ENCODE measurements around the gene SYTL3. TPM values are rescaled to one million over a fixed set of nuclear protein-coding genes. Genes with fewer than 3 reads are reported as not detected.

SYTL3 gene
- total RNA-seq, 3 donors from 2014 or later, result 33.6 to 72.6 (median 38.5) TPM

DNA sequence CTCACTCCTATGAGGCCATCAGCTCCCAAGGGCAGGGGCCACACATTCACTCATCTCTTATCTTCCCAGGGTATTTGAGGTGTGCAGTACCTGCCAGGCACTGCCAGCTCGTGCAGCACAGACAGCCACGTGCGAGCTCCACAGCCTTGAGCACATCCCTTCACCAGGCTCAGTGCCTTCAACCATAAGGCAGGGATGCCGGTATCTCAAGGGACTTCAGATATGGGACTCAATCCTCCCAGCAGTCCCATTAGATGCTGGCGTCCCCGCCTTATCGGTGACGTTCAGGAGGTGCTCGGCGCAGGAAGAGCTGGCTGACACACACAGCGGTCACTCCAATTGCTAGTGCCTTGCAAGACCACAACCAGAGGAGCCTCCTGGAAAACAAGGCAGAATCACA is 122.3 kb downstream of the SYTL3 start:
- peaks cover 46% of the 10 kb centered on the region for H3K4me1 Mint-ChIP-seq (ENCODE audit: low read depth)
- H3K27me3 Mint-ChIP-seq (ENCODE audit: low read depth), result no peaks in the 10 kb centered on the region
- H3K9me3 Mint-ChIP-seq, result no peaks in the 10 kb centered on the region
- no peak for DNase-seq
- no peak for ATAC-seq
- peaks cover 66% of the 10 kb centered on the region for H3K36me3 Mint-ChIP-seq (ENCODE audit: insufficient read depth)
- no peak overlapping the region for H3K4me3 Mint-ChIP-seq

DNA sequence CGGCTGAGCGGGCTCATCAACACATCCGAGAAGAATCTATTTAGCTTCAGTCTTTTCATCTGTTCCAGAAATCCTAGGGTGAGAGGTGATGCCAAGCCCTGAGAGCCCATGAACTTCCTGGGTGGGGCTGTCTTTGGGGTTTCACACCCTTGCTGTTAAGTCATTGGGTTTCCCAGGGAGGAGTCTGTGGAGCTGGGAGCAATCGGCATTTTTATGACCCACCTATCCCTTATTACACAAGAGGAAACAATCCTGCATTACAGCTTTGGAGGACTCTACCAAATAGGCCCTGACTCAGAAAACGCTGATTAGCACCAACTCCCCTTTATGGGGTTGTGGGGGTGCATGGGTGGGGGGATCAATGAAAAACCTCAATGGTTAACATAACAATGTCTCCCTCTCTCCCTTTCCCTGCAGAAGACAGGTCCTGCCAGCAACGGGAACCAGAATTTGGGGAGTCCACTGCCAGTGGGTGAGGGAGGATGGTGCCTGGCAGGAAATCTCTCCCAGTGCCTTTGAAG is 123.1 kb downstream of the SYTL3 start:
- no peak for DNase-seq
- no peak overlapping the region for H3K4me3 Mint-ChIP-seq
- no peaks in the 10 kb centered on the region for H3K9me3 Mint-ChIP-seq
- H3K36me3 Mint-ChIP-seq (ENCODE audit: insufficient read depth), result peaks cover 64% of the 10 kb centered on the region
- peaks cover 49% of the 10 kb centered on the region for H3K4me1 Mint-ChIP-seq (ENCODE audit: low read depth)
- H3K27me3 Mint-ChIP-seq (ENCODE audit: low read depth), result no peaks in the 10 kb centered on the region
- ATAC-seq, result no peak

DNA sequence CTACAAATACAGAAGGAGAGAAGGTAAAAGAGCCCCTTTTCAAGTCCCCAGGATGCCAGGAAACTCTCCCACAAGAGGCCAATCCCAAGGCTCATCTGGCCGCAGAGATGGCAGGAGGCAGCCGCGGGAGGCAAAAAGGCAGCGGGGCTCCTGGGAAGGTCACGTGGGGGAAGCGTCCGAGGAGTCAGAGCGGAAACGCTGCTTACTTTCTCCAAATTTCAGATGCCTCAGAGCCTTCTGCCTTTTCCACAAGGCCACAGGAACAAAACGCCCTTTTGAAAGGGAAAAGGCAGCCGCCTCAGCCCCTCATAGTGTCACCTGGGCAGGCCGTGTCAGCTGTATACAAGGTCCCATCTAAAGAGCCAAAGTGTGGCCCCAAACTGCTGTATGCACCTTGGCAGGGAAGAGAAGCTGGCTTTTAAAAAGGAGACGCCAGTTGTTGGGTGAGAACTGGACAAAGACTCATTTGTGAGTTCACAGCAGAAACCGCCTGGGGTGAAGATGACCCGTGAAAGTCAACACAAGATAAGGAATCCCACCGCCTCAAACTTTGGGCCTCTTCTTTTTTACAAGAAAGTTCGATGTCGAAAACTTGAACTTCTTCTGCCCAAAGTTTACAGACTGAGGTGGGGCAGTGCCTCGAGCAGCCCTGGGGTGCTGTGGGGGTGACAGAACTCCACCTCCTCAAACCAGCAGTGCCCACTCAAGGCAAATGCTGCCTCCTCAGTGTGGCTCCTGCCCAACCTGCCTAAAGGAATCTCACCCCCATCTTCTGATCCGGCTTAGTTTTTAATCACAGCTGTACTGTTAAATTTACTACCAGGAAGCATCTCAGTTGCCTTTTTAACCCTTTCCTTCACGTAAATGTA is 124.0 kb downstream of the SYTL3 start:
- Mint-ChIP-seq H3K4me1 (ENCODE audit: low read depth) (peaks cover 49% of the 10 kb centered on the region), H3K9me3 (no peaks in the 10 kb centered on the region), H3K4me3 (no peak overlapping the region), H3K36me3 (ENCODE audit: insufficient read depth) (peaks cover 67% of the 10 kb centered on the region), H3K27me3 (ENCODE audit: low read depth) (no peaks in the 10 kb centered on the region)
- ATAC-seq (no peak), DNase-seq (no peak)

DNA sequence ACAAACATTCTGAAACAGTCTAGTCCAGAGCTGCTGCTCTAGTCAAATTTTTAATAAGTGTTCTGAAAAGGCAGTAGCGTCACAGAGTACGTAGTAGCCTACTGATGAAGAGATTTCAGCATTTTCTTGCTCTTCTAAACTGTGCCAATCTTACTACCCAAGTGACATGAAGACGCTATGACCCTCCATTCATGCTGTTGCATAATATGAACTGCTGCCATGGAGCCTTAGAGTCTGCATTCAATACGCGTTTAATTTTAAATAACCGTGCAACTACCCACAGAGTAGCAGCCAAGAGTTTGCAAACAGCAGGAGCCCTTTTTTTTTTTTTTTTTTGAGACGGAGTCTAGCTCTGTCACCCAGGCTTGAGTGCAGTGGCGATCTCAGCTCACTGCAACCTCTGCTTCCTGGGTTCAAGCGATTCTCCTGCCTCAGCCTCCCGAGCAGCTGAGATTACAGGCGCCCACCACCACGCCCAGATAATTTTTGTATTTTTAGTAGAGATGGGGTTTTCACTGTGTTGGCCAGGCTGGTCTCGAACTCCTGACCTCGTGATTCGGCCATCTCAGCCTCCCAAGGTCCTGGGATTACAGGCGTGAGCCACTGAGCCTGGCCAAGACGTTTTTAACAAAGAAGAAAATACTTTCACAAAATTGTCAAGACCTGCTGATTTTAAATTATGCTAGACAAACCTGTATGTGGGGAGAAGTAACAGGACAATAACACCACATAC is 125.0 kb downstream of the SYTL3 start:
- H3K4me3 Mint-ChIP-seq, result no peak overlapping the region
- ATAC-seq (no peak), DNase-seq (no peak)
- no peaks in the 10 kb centered on the region for H3K27me3 Mint-ChIP-seq (ENCODE audit: low read depth)
- H3K4me1 Mint-ChIP-seq (ENCODE audit: low read depth), result peaks cover 50% of the 10 kb centered on the region
- peaks cover 65% of the 10 kb centered on the region for H3K36me3 Mint-ChIP-seq (ENCODE audit: insufficient read depth)
- no peaks in the 10 kb centered on the region for H3K9me3 Mint-ChIP-seq

DNA sequence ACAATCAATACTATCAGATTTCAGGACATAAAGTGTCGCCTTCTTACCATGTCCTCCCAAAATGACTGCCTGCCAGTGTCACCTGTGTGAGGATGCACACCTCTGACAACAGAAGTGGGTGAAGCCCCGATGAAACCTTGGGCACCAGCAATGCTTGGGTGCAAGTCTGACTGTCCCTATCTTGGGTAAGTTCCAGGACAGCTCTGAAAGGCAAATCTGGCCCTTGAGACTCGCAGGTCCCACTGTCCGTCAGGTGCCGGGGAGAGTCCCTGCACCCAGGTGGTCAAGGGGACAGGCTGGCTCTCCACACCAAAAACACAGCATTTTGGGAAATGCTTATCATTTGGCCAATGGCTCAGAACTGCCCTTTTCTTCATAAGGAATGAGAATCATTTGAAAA is 126.0 kb downstream of the SYTL3 start:
- no peak for ATAC-seq
- Mint-ChIP-seq H3K27me3 (ENCODE audit: low read depth) (no peaks in the 10 kb centered on the region), H3K9me3 (no peaks in the 10 kb centered on the region), H3K36me3 (ENCODE audit: insufficient read depth) (peaks cover 61% of the 10 kb centered on the region), H3K4me3 (no peak overlapping the region), H3K4me1 (ENCODE audit: low read depth) (peaks cover 49% of the 10 kb centered on the region)
- no peak for DNase-seq

DNA sequence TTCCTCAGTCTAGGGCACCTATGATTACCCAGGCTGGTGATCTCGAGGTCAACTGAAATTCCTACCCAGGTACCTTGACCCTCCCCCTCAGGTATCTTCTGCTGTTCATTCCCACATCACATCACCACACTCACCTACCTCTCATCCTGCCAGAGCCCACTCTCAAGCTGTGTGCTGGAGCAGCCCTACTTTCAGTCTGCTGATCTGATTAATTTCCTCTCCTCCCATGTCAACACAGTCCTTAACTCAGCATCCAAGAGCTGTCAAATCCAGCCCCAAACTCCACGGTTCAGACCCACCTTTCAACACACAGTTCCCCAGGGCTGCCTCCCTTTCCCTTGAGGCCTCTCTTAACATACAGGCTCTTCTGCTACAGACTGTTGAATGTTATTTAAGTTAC is 126.9 kb downstream of the SYTL3 start:
- peaks cover 61% of the 10 kb centered on the region for H3K36me3 Mint-ChIP-seq (ENCODE audit: insufficient read depth)
- H3K27me3 Mint-ChIP-seq (ENCODE audit: low read depth), result no peaks in the 10 kb centered on the region
- ATAC-seq (no peak), DNase-seq (no peak)
- no peak overlapping the region for H3K4me3 Mint-ChIP-seq
- no peaks in the 10 kb centered on the region for H3K9me3 Mint-ChIP-seq
- H3K4me1 Mint-ChIP-seq (ENCODE audit: low read depth), result peaks cover 44% of the 10 kb centered on the region

DNA sequence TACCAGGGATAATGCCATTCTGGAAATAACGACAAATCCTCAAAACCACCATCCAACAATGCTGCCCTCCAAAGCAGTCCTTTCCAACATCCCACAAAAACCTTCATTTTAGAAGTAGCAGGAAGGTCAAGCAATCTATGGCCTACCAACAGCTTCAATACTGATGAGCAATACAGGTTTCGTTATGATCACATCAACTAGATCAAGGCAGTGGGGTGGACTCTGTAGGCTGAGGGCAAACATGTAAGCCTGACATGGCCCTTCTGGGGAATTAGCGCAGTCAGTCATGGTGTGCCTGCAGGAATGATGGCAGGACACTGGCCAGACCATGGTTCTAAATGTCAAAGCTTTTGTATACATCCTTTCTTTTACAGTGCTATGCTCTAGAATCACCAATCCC is 127.7 kb downstream of the SYTL3 start:
- H3K36me3 Mint-ChIP-seq (ENCODE audit: insufficient read depth), result peaks cover 58% of the 10 kb centered on the region
- peaks cover 36% of the 10 kb centered on the region for H3K4me1 Mint-ChIP-seq (ENCODE audit: low read depth)

DNA sequence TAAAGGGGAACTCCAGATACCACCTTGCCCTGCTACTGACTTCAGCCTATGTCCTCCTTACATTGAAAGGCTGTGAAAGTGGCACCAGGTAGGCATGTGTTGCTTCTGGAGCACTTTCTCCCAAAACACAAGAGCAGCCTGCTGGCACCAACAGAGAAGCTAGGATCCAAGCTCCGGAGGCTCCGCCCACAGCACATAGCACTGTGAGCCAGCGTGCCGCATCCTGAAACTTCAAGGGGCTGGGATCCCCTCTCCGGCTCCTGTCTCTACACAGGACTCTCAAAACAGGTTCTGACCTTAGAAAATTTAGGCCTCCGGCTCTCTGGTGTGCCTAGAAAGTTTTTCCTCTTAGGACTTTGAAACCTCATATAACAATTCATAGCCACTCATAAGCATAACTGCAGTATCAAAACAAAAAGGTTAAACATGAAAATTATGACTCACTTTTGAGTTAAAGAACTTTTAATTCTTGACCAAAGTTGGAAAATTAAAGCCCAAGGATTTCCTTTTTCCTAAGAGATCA is 128.2 kb downstream of the SYTL3 start:
- no peak overlapping the region for H3K4me3 Mint-ChIP-seq
- peaks cover 53% of the 10 kb centered on the region for H3K36me3 Mint-ChIP-seq (ENCODE audit: insufficient read depth)
- no peak for ATAC-seq
- no peaks in the 10 kb centered on the region for H3K27me3 Mint-ChIP-seq (ENCODE audit: low read depth)
- H3K9me3 Mint-ChIP-seq, result no peaks in the 10 kb centered on the region
- no peak for DNase-seq
- H3K4me1 Mint-ChIP-seq (ENCODE audit: low read depth), result peaks cover 30% of the 10 kb centered on the region

More for the DNA sequence above, 127.7 kb downstream of the SYTL3 start:
- peak in 1 of 2 donors; percentile 49 for ATAC-seq
- Mint-ChIP-seq H3K27me3 (ENCODE audit: low read depth) (no peaks in the 10 kb centered on the region), H3K9me3 (no peaks in the 10 kb centered on the region), H3K4me3 (no peak overlapping the region)
- DNase-seq, result no peak

DNA sequence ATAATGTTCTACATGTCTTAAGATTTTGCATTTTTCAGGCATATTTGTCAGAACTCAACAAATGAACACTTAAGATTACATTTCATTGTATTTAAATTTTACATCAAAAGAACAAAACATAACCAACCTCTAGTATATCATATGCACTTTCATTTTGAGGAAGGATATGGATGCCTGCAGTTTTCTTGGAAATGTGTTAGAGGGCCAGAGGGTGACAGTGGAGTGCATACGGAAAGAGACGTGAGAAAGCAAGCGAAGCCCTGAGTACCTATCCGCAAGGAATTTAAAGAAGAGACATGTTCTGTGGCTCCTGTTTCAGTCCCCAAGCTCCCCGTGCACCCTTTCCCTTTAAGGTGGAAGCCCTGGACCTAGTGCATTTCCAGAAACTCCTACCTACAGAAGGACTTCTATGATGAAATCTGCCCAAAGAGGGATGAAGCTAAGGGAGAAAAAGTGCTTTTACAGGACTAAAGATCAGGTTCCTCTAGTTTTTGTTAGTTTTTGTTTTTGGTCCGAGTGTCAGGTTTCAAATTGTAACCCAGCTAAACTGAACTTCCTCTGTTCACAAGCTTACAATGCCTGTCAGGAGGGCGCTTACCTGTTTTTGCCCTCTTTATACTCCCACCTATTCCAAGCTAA is 130.5 kb downstream of the SYTL3 start:
- Mint-ChIP-seq H3K27me3 (ENCODE audit: low read depth) (no peaks in the 10 kb centered on the region), H3K4me3 (no peak overlapping the region), H3K9me3 (no peaks in the 10 kb centered on the region), H3K36me3 (ENCODE audit: insufficient read depth) (peaks cover 58% of the 10 kb centered on the region), H3K4me1 (ENCODE audit: low read depth) (peaks cover 20% of the 10 kb centered on the region)
- no peak for DNase-seq
- no peak for ATAC-seq

DNA sequence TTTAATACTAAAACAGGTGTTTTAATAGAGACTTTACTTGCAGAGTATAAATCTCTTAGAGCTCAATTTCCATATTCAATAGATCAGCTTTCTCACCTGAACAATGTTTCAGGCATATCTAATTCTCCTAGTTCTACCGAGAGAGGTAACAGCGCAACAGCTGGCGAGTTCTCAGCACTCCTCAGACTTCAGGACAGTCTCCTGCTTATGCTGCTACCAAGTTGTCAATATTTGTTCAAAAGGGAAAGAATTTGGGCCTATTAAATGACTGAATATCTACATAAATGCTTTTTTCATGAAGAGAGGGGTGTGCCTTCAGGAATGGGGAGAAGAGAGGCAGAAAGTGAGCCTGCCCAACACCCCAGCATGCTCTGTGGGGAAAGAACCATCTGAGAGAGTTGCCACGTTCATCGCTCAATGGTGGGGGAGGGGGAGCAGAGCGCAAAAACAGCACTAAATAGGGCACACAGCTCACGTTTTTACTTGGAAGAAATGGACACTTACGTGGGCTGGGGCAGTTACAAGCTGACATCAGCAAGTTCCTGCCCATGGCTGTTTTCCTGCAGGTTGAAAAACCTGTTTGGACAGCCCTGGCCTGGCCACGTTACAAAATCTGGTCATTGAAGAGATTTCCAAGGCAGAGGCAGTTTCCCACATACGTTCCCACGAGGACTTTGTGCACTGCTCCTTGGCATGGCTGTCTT is 131.3 kb downstream of the SYTL3 start:
- DNase-seq (no peak), ATAC-seq (no peak)
- no peak overlapping the region for H3K4me3 Mint-ChIP-seq
- H3K9me3 Mint-ChIP-seq, result no peaks in the 10 kb centered on the region
- no peaks in the 10 kb centered on the region for H3K27me3 Mint-ChIP-seq (ENCODE audit: low read depth)
- H3K4me1 Mint-ChIP-seq (ENCODE audit: low read depth), result peaks cover 22% of the 10 kb centered on the region
- H3K36me3 Mint-ChIP-seq (ENCODE audit: insufficient read depth), result peaks cover 60% of the 10 kb centered on the region

DNA sequence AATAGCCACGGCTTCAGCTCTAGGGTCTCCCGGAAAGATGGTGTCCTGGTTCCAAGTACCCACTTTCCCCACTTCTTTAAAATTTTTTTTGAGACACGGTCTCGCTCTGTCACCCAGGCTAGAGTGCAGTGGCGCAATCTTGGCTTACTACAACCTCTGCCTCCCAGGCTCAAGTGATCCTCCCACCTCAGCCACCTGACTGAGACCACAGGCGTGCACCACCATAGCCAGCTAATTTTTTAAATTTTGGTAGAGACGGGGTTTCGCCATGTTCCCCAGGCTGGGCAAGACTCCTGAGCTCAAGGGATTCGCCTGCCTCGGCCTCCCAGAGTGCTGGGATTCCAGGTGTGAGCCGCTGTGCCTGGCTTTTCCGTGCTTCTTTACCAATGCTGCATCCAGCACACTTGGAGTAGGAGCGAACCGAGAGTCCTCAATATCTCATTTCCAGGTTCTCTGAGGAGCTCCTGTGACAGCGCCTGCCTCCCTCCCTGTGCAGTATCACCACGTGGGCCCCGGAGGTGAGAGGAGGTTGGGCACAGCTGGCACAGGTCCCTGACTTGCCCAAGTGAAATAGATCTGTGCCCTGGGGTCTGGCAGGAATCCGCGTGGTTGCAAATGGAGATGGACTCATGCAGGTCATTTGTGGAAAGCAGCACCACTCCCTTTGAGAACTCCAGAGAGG is 132.0 kb downstream of the SYTL3 start:
- Mint-ChIP-seq H3K27me3 (ENCODE audit: low read depth) (no peaks in the 10 kb centered on the region), H3K4me3 (no peak overlapping the region), H3K36me3 (ENCODE audit: insufficient read depth) (peaks cover 62% of the 10 kb centered on the region), H3K4me1 (ENCODE audit: low read depth) (peaks cover 24% of the 10 kb centered on the region), H3K9me3 (no peaks in the 10 kb centered on the region)
- no peak for DNase-seq
- ATAC-seq, result no peak

DNA sequence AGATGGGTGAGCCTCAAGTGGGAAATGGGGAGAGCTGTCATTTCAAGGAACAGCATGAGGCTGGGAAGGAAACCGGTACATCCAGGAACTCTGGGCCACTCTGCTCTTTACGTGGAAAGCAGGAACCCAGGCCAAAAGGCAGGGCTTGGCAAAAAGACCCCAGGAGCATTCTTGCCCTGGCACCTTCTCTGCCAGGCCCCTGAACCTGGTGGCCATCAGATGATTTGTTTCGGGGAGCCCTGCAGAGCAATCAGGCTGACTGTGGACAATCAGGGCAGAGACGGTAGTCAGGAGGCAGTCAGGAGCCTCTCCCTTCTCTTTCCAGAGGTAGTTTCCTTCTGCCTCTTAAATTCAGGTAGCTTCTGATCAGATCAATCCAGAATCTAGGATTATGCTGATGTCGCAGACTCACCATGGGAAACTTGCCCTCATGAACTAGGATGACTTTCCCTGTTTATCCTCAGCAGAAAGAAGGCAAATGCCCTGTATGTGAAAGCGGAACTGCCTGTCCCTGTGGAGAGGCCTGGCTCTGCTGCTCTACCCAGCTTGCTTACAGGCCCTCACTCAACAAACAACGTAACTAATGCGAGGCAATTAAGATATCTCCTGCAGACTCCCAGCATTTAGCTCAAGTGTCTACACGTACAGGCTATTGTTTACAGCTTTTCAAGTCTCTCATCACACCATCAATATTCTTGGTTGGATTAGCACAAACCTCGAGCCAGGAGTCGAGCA is 132.7 kb downstream of the SYTL3 start:
- DNase-seq (no peak), ATAC-seq (no peak)
- Mint-ChIP-seq H3K27me3 (ENCODE audit: low read depth) (no peaks in the 10 kb centered on the region), H3K9me3 (no peaks in the 10 kb centered on the region), H3K4me1 (ENCODE audit: low read depth) (peaks cover 24% of the 10 kb centered on the region), H3K36me3 (ENCODE audit: insufficient read depth) (peaks cover 62% of the 10 kb centered on the region), H3K4me3 (no peak overlapping the region)

DNA sequence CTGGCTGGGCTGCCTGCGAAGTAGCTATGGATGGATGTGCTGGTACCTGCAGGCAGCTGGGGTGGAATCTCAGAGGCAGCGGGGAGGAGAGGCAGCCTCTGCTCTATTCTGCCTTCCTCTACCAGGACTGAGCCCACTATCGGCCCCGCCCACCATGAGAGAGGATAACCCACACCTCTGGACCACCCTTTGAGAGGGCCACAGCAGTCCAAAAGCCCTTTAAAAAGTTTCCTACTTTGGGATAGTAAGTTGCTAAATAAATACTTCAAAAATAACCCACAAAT is 133.3 kb downstream of the SYTL3 start:
- no peak for DNase-seq
- H3K36me3 Mint-ChIP-seq (ENCODE audit: insufficient read depth), result peaks cover 63% of the 10 kb centered on the region
- peaks cover 24% of the 10 kb centered on the region for H3K4me1 Mint-ChIP-seq (ENCODE audit: low read depth)
- no peak overlapping the region for H3K4me3 Mint-ChIP-seq
- H3K27me3 Mint-ChIP-seq (ENCODE audit: low read depth), result no peaks in the 10 kb centered on the region
- no peaks in the 10 kb centered on the region for H3K9me3 Mint-ChIP-seq
- no peak for ATAC-seq
